HEK293 (cell line): Measurements from ENCODE around the gene KRTAP6-3.

Source experiments
- CTCF ChIA-PET: fragments of 350-600 bp; formaldehyde crosslinking; extraction: SDS; loops from one replicate; lab custom pipeline; 2021; ENCODE audit warnings: antibody characterized with exemption; lab: Yijun Ruan, JAX
- POLR2A ChIA-PET: fragments of 300-600 bp; formaldehyde crosslinking; extraction: SDS; loops from one replicate; lab custom pipeline; 2020; ENCODE audit warnings: antibody characterized with exemption, inconsistent platforms; lab: Yijun Ruan, JAX
- H3K27ac ChIP-seq: fragments of 200-500 bp; sonication (Bioruptor generic); 2 replicates; pipeline ENCODE4 v1.5.1; 2014; ENCODE audit warnings: low read depth, low read length, control low read depth, inconsistent platforms; ENCODE audit errors: extremely low read depth
- H3K36me3 ChIP-seq, 2 experiments: fragments of 200-500 bp in 1 of 2; sonication (Bioruptor generic) in 1 of 2; 1 replicate in 1 of 2; 2 replicates in 1 of 2; pipeline ENCODE4 v1.5.1; 2014 to 2017; ENCODE audit warnings: inconsistent platforms in 2 of 2, low read length in 2 of 2; ENCODE audit not compliant: control insufficient read depth in 2 of 2, insufficient read depth in 1 of 2
- H3K4me1 ChIP-seq: fragments of 200-500 bp; sonication (Bioruptor generic); 2 replicates; pipeline ENCODE4 v1.5.1; 2014; ENCODE audit warnings: mild to moderate bottlenecking, low read length, inconsistent platforms; ENCODE audit not compliant: control insufficient read depth, insufficient read depth
- H3K4me3 ChIP-seq: 2 replicates; pipeline ENCODE4 v1.5.1; 2011; ENCODE audit warnings: low read depth, mild to moderate bottlenecking, control low read depth, low read length, moderate library complexity
- H3K9me3 ChIP-seq: fragments of 200-500 bp; sonication (Bioruptor generic); 2 replicates; pipeline ENCODE4 v1.5.1; 2014; ENCODE audit warnings: low read depth, low read length, inconsistent platforms; ENCODE audit not compliant: control insufficient read depth, insufficient read depth
- GFI1B ChIP-seq: fragments of 450-650 bp; formaldehyde crosslinking; IDR thresholded peaks from 2 replicates; pipeline ENCODE4 v1.5.1; 2016; ENCODE audit warnings: missing biosample characterization, missing genetic modification characterization
- GLI4 ChIP-seq: fragments of 450-650 bp; formaldehyde crosslinking; IDR thresholded peaks from 2 replicates; pipeline ENCODE4 v1.5.1; 2016; ENCODE audit warnings: missing biosample characterization, missing genetic modification characterization
- KLF16 ChIP-seq: fragments of 450-650 bp; formaldehyde crosslinking; IDR thresholded peaks from 2 replicates; pipeline ENCODE4 v1.5.1; 2017; ENCODE audit warnings: missing biosample characterization, missing genetic modification characterization
- MYNN ChIP-seq: fragments of 450-650 bp; formaldehyde crosslinking; IDR thresholded peaks from 2 replicates; pipeline ENCODE4 v1.5.1; 2016; ENCODE audit warnings: missing biosample characterization, missing genetic modification characterization, borderline replicate concordance
- PRDM1 ChIP-seq: fragments of 450-650 bp; formaldehyde crosslinking; IDR thresholded peaks from 2 replicates; pipeline ENCODE4; 2016; ENCODE audit warnings: missing biosample characterization, missing genetic modification characterization
- ZBTB11 ChIP-seq: fragments of 450-650 bp; formaldehyde crosslinking; conservative IDR thresholded peaks from 2 replicates; pipeline ENCODE4 v1.5.1; 2016; ENCODE audit warnings: low read depth, missing biosample characterization, missing genetic modification characterization
- ZBTB20 ChIP-seq: fragments of 450-650 bp; formaldehyde crosslinking; IDR thresholded peaks from 2 replicates; pipeline ENCODE4 v1.5.1; 2016; ENCODE audit warnings: missing biosample characterization, missing genetic modification characterization
- ZBTB26 ChIP-seq: fragments of 450-650 bp; formaldehyde crosslinking; optimal IDR thresholded peaks from 2 replicates; pipeline ENCODE3; 2016; ENCODE audit warnings: missing biosample characterization, mild to moderate bottlenecking, missing genetic modification characterization
- ZNF148 ChIP-seq: fragments of 450-650 bp; formaldehyde crosslinking; IDR thresholded peaks from 2 replicates; pipeline ENCODE4 v1.5.0; 2017; ENCODE audit warnings: missing biosample characterization, missing genetic modification characterization, borderline replicate concordance
- ZNF16 ChIP-seq: fragments of 450-650 bp; formaldehyde crosslinking; IDR thresholded peaks from 2 replicates; pipeline ENCODE4 v1.5.1; 2016; ENCODE audit warnings: low read depth, missing biosample characterization, missing genetic modification characterization
- ZNF26 ChIP-seq: fragments of 450-650 bp; formaldehyde crosslinking; IDR thresholded peaks from 2 replicates; pipeline ENCODE4 v1.5.1; 2016; ENCODE audit warnings: missing biosample characterization, missing genetic modification characterization
- ZNF324 ChIP-seq: fragments of 450-650 bp; formaldehyde crosslinking; IDR thresholded peaks from 2 replicates; pipeline ENCODE4 v1.5.1; 2016; ENCODE audit warnings: missing biosample characterization, missing genetic modification characterization
- ZNF48 ChIP-seq: fragments of 450-650 bp; formaldehyde crosslinking; IDR thresholded peaks from 2 replicates; pipeline ENCODE4 v1.5.1; 2016; ENCODE audit warnings: missing biosample characterization, missing genetic modification characterization
- ZNF558 ChIP-seq: fragments of 450-650 bp; formaldehyde crosslinking; IDR thresholded peaks from 2 replicates; pipeline ENCODE4 v1.5.1; 2016; ENCODE audit warnings: missing biosample characterization, missing genetic modification characterization
- ZNF580 ChIP-seq: fragments of 450-650 bp; formaldehyde crosslinking; IDR thresholded peaks from 2 replicates; pipeline ENCODE4 v1.5.1; 2016; ENCODE audit warnings: missing biosample characterization, missing genetic modification characterization
- ZNF621 ChIP-seq: fragments of 450-650 bp; formaldehyde crosslinking; IDR thresholded peaks from 2 replicates; pipeline ENCODE4 v1.5.1; 2017; ENCODE audit warnings: missing biosample characterization, missing genetic modification characterization
- ZNF654 ChIP-seq: fragments of 450-650 bp; formaldehyde crosslinking; IDR thresholded peaks from 2 replicates; pipeline ENCODE4 v1.5.1; 2016; ENCODE audit warnings: low read depth, missing biosample characterization, missing genetic modification characterization
- ZNF658 ChIP-seq: fragments of 450-650 bp; formaldehyde crosslinking; IDR thresholded peaks from 2 replicates; pipeline ENCODE4; 2016; ENCODE audit warnings: missing biosample characterization, missing genetic modification characterization
- ZNF830 ChIP-seq: fragments of 450-650 bp; IDR thresholded peaks from 2 replicates; pipeline ENCODE4 v1.5.0; 2018; ENCODE audit warnings: missing biosample characterization, missing genetic modification characterization, low read depth, mild to moderate bottlenecking, moderate library complexity

Gene KRTAP6-3

GRCh38 chr21:30561957-30562356 lies 30.3 kb upstream of the KRTAP6-3 start:
- POLR2A ChIA-PET, result no interaction called here
- no peak for TF ChIP-seq GFI1B (tag by site-specific recombination)
- TF ChIP-seq PRDM1 (tag by site-specific recombination), result no peak
- TF ChIP-seq ZBTB26 (tag by site-specific recombination), result no peak
- no peak for TF ChIP-seq ZNF621
- TF ChIP-seq ZNF148 (tag by site-specific recombination), result no peak
- no peak for TF ChIP-seq ZNF48 (tag by site-specific recombination)
- TF ChIP-seq ZNF654 (tag by site-specific recombination), result no peak
- no peak for TF ChIP-seq ZNF580 (tag by site-specific recombination)
- TF ChIP-seq ZNF830 (tag by site-specific recombination), result no peak
- TF ChIP-seq ZNF658 (tag by site-specific recombination), result no peak
- no peak for TF ChIP-seq ZNF16 (tag by site-specific recombination)
- no peak for TF ChIP-seq GLI4 (tag by site-specific recombination)
- no peak for TF ChIP-seq ZBTB20 (tag by site-specific recombination)
- TF ChIP-seq ZNF324 (tag by site-specific recombination), result no peak
- no peak for TF ChIP-seq ZBTB11
- CTCF ChIA-PET, result no interaction called here
- Histone ChIP-seq H3K27ac (no peak overlapping the region), H3K4me1 (no peaks in the 10 kb centered on the region), H3K4me3 (no peak overlapping the region), H3K36me3 (no peaks in the 10 kb centered on the region), H3K9me3 (no peaks in the 10 kb centered on the region)

GRCh38 chr21:30563072-30563471 lies 29.2 kb upstream of the KRTAP6-3 start:
- Histone ChIP-seq H3K4me1 (no peaks in the 10 kb centered on the region), H3K4me3 (no peak overlapping the region), H3K27ac (no peak overlapping the region), H3K36me3 (no peaks in the 10 kb centered on the region), H3K9me3 (no peaks in the 10 kb centered on the region)
- no peak for TF ChIP-seq MYNN (tag by site-specific recombination)
- TF ChIP-seq ZNF26 (tag by site-specific recombination), result no peak
- TF ChIP-seq ZNF558 (tag by site-specific recombination), result no peak
- no peak for TF ChIP-seq KLF16 (tag by site-specific recombination)
- POLR2A ChIA-PET, result no interaction called here
- CTCF ChIA-PET, result no interaction called here
